Karpas-422 (cell line): ENCODE measurements around the gene SLAMF7. TPM values are rescaled to one million over a fixed set of nuclear protein-coding genes. Genes with fewer than 3 reads are reported as not detected.

ENCODE experiments used
- DNase-seq: peaks from one replicate; pipeline ENCODE4 v3.0.0-alpha.2; 2015
- H2AFZ ChIP-seq: fragments of 200-600 bp; sonication (generic); 2 replicates; pipeline ENCODE4 v1.6.1; 2014; ENCODE audit warnings: antibody characterized with exemption, low read length, mixed read lengths
- H3K27ac ChIP-seq: fragments of 200-600 bp; sonication (generic); 2 replicates; pipeline ENCODE4 v1.5.1; 2014; ENCODE audit warnings: mild to moderate bottlenecking, low read length, moderate library complexity
- H3K27me3 ChIP-seq: fragments of 200-600 bp; sonication (generic); 2 replicates; pipeline ENCODE4 v1.6.1; 2014; ENCODE audit warnings: low read length, mixed read lengths
- H3K36me3 ChIP-seq: fragments of 200-600 bp; sonication (generic); 2 replicates; pipeline ENCODE4 v1.6.1; 2014; ENCODE audit warnings: low read length, mixed read lengths; ENCODE audit not compliant: insufficient read depth
- H3K4me1 ChIP-seq: fragments of 200-600 bp; sonication (generic); 2 replicates; pipeline ENCODE4 v1.6.1; 2014; ENCODE audit warnings: mild to moderate bottlenecking, low read length, mixed read lengths
- H3K4me2 ChIP-seq: fragments of 200-600 bp; sonication (generic); 2 replicates; pipeline ENCODE4 v1.6.1; 2014; ENCODE audit warnings: low read length, low read depth, mild to moderate bottlenecking; ENCODE audit not compliant: poor library complexity, severe bottlenecking
- H3K4me3 ChIP-seq: fragments of 200-600 bp; sonication (generic); 2 replicates; pipeline ENCODE4 v1.5.1; 2014; ENCODE audit warnings: mild to moderate bottlenecking, antibody characterized with exemption, low read length, mixed read lengths
- H3K79me2 ChIP-seq: fragments of 200-600 bp; sonication (generic); 2 replicates; pipeline ENCODE4 v1.6.1; 2014; ENCODE audit warnings: mild to moderate bottlenecking, low read length, mixed read lengths
- H3K9ac ChIP-seq: fragments of 200-600 bp; sonication (generic); 2 replicates; pipeline ENCODE4 v1.6.0; 2014; ENCODE audit warnings: low read length
- H3K9me2 ChIP-seq: fragments of 200-600 bp; sonication (generic), shearing (Covaris generic); replicated peaks from 2 replicates; pipeline ENCODE4 v1.6.0; 2014; ENCODE audit warnings: mild to moderate bottlenecking, low read length, moderate library complexity; ENCODE audit not compliant: insufficient read depth
- H3K9me3 ChIP-seq: fragments of 300-700, 200-600 bp; sonication (generic); 2 replicates; pipeline ENCODE4 v1.6.1; 2014; ENCODE audit warnings: low read length, mixed read lengths
- H4K20me1 ChIP-seq: fragments of 200-600 bp; sonication (generic); 2 replicates; pipeline ENCODE4 v1.6.1; 2014; ENCODE audit warnings: mild to moderate bottlenecking, antibody characterized with exemption, low read length, low read depth; ENCODE audit not compliant: insufficient read depth
- total RNA-seq: library from RNA; depleted of rRNA; stranded (reverse); fragments of >200 nt; shearing (Covaris generic); gene quantifications from 2 replicates; pipeline ENCODE4 v1.2.3, GENCODE V29; 2014; ENCODE audit warnings: low replicate concordance

The SLAMF7 gene
- total RNA-seq, 1 experiment from 2014 or later, result 0.15 TPM

DNA sequence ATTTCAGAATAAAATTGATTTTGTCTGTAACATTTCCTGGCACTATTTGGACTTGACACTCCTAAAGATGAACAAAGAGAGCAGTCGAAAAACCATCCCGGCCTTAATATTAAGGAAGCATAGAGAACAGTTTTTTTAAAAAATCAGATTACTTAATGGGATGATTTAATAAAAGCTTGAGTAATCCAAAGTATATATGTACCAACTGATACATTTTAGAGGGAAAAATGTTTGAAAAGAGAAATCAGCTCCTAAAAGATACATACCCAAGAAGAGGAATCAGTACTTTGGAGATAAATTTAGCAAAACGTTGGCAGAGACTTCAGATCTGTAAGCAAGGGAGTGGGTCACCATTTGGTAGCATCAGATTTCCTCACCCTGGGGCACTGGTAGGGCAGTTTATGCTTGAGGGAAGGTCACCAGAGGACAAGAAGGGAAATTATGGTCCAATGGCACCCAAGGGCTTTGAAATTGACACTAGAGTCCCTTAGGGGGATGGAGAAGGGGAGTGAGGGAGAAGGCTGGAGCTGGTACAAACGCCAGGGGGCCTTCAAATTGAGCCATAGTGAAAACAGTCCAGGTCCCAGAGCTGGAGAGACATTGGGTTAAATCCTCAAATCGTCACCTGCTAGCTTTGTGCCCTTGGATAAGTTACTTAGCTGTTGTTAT lies 5.9 kb downstream of the SLAMF7 start:
- no peak overlapping the region for H3K4me3 ChIP-seq
- no peak overlapping the region for H3K4me2 ChIP-seq
- H3K4me1 ChIP-seq, result no peaks in the 10 kb centered on the region
- H3K79me2 ChIP-seq, result no peaks in the 10 kb centered on the region
- DNase-seq, result peak; percentile 25
- H3K9me3 ChIP-seq, result no peaks in the 10 kb centered on the region
- H3K9ac ChIP-seq, result no peak overlapping the region
- H2AFZ ChIP-seq, result no peak overlapping the region
- H3K9me2 ChIP-seq, result no peaks in the 10 kb centered on the region
- no peaks in the 10 kb centered on the region for H3K36me3 ChIP-seq
- H3K27ac ChIP-seq, result no peak overlapping the region
- H4K20me1 ChIP-seq, result no peaks in the 10 kb centered on the region
- H3K27me3 ChIP-seq, result no peaks in the 10 kb centered on the region

DNA sequence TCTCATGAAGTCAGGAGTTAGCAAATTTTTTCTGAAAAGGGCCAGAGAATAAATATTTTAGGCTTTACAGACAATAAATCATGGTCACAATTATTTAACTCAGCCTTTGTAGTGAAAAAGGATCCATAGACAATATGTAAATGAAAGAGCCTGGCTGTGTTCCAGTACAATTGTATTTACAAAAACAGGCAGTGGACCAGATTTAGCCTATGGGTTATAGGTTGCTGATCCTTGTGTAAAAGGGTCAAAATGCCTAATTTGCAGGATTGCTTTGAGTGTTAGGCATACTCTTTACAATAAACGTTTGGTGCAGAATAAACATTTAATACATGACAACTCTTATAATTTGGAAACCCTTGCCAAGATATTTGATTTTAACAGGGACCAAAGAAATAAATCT lies 6.5 kb downstream of the SLAMF7 start:
- Histone ChIP-seq H3K79me2 (no peaks in the 10 kb centered on the region), H3K4me1 (no peaks in the 10 kb centered on the region)

DNA sequence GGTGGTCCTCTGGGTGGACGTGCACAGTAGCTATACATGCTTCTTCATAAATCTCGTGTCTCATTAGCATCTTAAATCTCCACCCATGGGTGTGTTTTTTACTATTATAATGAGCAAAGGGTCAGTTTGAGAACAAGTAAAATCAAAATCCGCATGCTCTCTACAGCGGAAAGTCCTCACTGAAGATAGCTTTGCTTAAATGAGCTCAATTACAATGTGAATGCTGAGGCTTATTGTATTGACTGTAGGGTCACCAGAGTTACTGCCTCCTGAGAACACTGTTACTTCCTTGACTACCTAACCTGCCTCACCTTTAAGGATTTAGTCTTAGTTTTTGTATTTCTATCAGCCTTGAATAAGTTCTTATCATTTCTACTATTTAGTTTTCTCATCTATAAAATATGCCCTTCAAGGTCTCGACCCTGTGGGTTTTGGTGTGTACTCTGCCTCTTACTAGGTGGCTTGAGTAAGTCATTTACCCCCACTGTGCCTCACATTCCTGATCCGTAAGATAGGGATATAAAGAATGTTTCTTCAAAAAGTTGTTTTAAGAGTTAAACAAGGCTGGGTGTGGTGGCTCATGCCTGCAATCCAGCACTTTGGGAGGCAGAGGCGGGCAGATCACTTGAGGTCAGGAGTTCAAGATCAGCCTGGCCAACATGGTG lies 7.9 kb downstream of the SLAMF7 start:
- Histone ChIP-seq H3K9me3 (no peaks in the 10 kb centered on the region), H4K20me1 (no peaks in the 10 kb centered on the region), H3K27ac (no peak overlapping the region), H3K9me2 (no peaks in the 10 kb centered on the region), H2AFZ (no peak overlapping the region), H3K9ac (no peak overlapping the region), H3K27me3 (no peaks in the 10 kb centered on the region), H3K4me3 (no peak overlapping the region), H3K4me2 (no peak overlapping the region), H3K4me1 (no peaks in the 10 kb centered on the region), H3K79me2 (no peaks in the 10 kb centered on the region), H3K36me3 (no peaks in the 10 kb centered on the region)
- no peak for DNase-seq

More for the DNA sequence above, 6.5 kb downstream of the SLAMF7 start:
- Histone ChIP-seq H3K4me3 (no peak overlapping the region), H3K27ac (no peak overlapping the region), H3K9me2 (no peaks in the 10 kb centered on the region), H3K9me3 (no peaks in the 10 kb centered on the region), H3K9ac (no peak overlapping the region), H3K36me3 (no peaks in the 10 kb centered on the region), H3K4me2 (no peak overlapping the region), H4K20me1 (no peaks in the 10 kb centered on the region), H2AFZ (no peak overlapping the region), H3K27me3 (no peaks in the 10 kb centered on the region)
- DNase-seq, result peak; percentile 2

GRCh38 chr1:160747717-160748116 lies 8.7 kb downstream of the SLAMF7 start:
- Histone ChIP-seq H2AFZ (no peak overlapping the region), H3K4me3 (no peak overlapping the region), H3K9ac (no peak overlapping the region), H4K20me1 (no peaks in the 10 kb centered on the region), H3K36me3 (no peaks in the 10 kb centered on the region), H3K27me3 (no peaks in the 10 kb centered on the region), H3K4me1 (no peaks in the 10 kb centered on the region), H3K4me2 (no peak overlapping the region), H3K27ac (no peak overlapping the region), H3K9me3 (no peaks in the 10 kb centered on the region), H3K9me2 (no peaks in the 10 kb centered on the region), H3K79me2 (no peaks in the 10 kb centered on the region)
- DNase-seq, result no peak

DNA sequence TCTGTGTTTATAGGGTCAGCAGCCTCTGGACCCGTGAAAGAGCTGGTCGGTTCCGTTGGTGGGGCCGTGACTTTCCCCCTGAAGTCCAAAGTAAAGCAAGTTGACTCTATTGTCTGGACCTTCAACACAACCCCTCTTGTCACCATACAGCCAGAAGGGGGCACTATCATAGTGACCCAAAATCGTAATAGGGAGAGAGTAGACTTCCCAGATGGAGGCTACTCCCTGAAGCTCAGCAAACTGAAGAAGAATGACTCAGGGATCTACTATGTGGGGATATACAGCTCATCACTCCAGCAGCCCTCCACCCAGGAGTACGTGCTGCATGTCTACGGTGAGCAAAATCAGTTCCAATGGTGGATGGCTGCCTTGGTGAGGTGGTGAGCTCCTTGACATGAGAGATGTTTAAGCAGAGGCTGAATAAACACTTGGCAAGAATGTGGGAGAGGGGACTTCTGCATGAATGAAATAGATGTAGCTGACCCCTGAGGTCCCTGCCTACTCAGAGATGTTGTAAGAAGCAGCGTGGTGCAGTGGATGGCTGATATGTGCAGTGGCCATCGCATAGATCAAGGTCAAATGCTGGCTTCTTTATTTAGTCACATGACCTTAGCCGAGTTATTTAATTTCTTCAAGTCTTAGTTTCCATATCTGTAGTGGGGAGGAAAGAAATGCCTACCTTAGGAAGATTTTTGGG lies 9.3 kb downstream of the SLAMF7 start:
- no peaks in the 10 kb centered on the region for H3K79me2 ChIP-seq
- H3K36me3 ChIP-seq, result no peaks in the 10 kb centered on the region
- no peak overlapping the region for H3K4me2 ChIP-seq
- H3K27ac ChIP-seq, result no peak overlapping the region
- no peak overlapping the region for H2AFZ ChIP-seq
- no peak overlapping the region for H3K4me3 ChIP-seq
- no peaks in the 10 kb centered on the region for H3K9me2 ChIP-seq
- no peaks in the 10 kb centered on the region for H3K27me3 ChIP-seq
- H4K20me1 ChIP-seq, result no peaks in the 10 kb centered on the region
- DNase-seq, result peak; percentile 51
- H3K9me3 ChIP-seq, result no peaks in the 10 kb centered on the region
- H3K9ac ChIP-seq, result no peak overlapping the region
- H3K4me1 ChIP-seq, result no peaks in the 10 kb centered on the region

DNA sequence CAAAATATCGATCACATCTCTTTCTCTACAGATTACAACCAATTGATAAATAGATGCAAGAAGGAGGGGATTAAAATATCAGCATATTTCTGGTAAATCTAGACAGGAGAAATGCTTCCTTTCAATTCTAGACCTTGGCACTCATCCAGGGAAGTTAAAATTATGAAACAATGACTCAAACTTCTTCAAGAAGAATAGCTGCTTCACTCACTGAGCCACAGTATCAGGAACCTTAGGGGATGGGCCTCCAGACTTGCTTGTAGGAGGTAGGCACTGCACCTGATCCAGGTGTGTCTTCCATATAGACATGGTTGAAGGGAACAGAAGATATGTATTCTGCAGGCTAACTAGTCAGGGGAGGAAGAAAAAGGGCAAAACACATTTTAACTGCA lies 9.8 kb downstream of the SLAMF7 start:
- Histone ChIP-seq H3K27ac (no peak overlapping the region), H3K79me2 (no peaks in the 10 kb centered on the region), H3K4me3 (no peak overlapping the region), H3K4me2 (no peak overlapping the region), H3K4me1 (no peaks in the 10 kb centered on the region), H3K36me3 (no peaks in the 10 kb centered on the region), H3K27me3 (no peaks in the 10 kb centered on the region), H2AFZ (no peak overlapping the region), H3K9ac (no peak overlapping the region), H4K20me1 (no peaks in the 10 kb centered on the region), H3K9me3 (no peaks in the 10 kb centered on the region), H3K9me2 (no peaks in the 10 kb centered on the region)
- peak; percentile 23 for DNase-seq

DNA sequence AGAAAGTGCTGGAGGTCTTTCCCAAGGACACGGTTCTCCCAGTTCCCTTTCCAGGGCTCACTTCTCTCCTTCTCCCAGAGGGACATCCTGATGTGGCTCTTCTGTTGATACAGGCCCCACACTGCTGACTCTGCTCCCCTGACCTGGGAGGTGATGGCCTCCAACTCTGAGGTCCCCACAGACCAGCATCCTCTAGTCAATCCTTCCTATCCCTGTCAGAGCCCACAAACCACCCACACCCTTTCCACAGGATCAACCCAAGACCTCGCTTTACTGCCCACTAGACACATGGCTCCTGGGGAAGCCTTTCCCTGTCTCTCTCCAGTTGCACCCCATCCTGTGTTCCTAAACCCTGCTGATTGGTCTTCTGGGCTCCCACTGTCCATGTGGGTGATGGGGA lies 11.6 kb downstream of the SLAMF7 start:
- H3K9ac ChIP-seq, result no peak overlapping the region
- no peaks in the 10 kb centered on the region for H3K4me1 ChIP-seq
- no peaks in the 10 kb centered on the region for H3K36me3 ChIP-seq
- H3K9me2 ChIP-seq, result no peaks in the 10 kb centered on the region
- DNase-seq, result no peak
- H3K4me3 ChIP-seq, result no peak overlapping the region
- H3K9me3 ChIP-seq, result no peaks in the 10 kb centered on the region
- H3K79me2 ChIP-seq, result no peaks in the 10 kb centered on the region
- H4K20me1 ChIP-seq, result no peaks in the 10 kb centered on the region
- H3K27me3 ChIP-seq, result no peaks in the 10 kb centered on the region
- H2AFZ ChIP-seq, result no peak overlapping the region
- H3K27ac ChIP-seq, result no peak overlapping the region
- no peak overlapping the region for H3K4me2 ChIP-seq

GRCh38 chr1:160752406-160752805 lies 13.4 kb downstream of the SLAMF7 start:
- Histone ChIP-seq H3K9me2 (no peaks in the 10 kb centered on the region), H3K27ac (no peak overlapping the region)

More at GRCh38 chr1:160752406-160752805, 13.4 kb downstream of the SLAMF7 start:
- Histone ChIP-seq H3K9ac (no peak overlapping the region), H3K9me3 (no peaks in the 10 kb centered on the region), H3K36me3 (no peaks in the 10 kb centered on the region), H3K79me2 (no peaks in the 10 kb centered on the region), H3K4me3 (no peak overlapping the region), H3K4me1 (no peaks in the 10 kb centered on the region), H2AFZ (no peak overlapping the region), H4K20me1 (no peaks in the 10 kb centered on the region), H3K27me3 (no peaks in the 10 kb centered on the region), H3K4me2 (no peak overlapping the region)
- DNase-seq, result no peak
